ENCODE measurements around the gene MPZL3.
"Not testable (repeated sequence)": the region's sequence is repeated elsewhere in the genome, so short reads cannot be mapped to it uniquely, and the experiment has no call there.

MPZL3 gene

DNA sequence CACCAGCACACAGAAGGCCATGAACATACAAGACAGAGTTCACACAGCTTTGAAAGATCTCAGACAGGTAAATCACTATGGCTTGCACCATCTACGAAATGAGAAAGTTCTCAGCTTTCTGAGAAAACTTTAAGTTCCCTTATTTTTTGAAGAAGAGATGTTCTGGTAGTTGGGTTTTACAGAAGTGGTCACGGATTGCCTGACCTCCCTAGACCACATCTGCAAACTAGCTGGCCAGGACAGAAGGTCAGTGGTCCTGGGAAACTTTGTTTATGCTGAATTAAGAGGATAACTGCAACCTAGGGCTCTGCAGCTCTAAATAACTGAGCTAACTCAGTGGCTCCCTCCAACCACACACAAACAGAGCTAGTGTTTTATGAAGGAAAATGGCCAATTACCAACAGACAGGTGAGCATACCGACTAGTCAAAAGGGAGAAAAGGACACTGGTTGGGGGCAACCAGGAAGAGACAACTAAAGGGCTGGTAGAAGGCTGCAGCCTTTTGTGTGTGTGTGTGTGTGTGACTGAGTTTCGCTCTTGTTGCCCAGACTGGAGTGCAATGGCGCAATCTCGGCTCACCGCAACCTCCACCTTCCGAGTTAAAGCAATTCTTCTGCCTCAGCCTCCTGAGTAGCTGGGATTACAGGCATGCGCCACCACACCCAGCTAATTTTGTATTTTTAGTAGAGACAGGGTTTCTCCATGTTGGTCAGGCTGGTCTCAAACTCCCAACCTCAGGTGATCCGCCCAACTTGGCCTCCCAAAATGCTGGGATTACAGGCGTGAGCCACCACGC lies 67.2 kb downstream of the MPZL3 start:
- DNase-seq (ENCODE audit: insufficient read length, low spot score), result no peak
- no peak for FAIRE-seq
- TF ChIP-seq, protein P1, sequence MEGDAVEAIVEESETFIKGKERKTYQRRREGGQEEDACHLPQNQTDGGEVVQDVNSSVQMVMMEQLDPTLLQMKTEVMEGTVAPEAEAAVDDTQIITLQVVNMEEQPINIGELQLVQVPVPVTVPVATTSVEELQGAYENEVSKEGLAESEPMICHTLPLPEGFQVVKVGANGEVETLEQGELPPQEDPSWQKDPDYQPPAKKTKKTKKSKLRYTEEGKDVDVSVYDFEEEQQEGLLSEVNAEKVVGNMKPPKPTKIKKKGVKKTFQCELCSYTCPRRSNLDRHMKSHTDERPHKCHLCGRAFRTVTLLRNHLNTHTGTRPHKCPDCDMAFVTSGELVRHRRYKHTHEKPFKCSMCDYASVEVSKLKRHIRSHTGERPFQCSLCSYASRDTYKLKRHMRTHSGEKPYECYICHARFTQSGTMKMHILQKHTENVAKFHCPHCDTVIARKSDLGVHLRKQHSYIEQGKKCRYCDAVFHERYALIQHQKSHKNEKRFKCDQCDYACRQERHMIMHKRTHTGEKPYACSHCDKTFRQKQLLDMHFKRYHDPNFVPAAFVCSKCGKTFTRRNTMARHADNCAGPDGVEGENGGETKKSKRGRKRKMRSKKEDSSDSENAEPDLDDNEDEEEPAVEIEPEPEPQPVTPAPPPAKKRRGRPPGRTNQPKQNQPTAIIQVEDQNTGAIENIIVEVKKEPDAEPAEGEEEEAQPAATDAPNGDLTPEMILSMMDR (IDR thresholded peaks at IDR 0.05; ENCODE audit: insufficient read depth, missing control alignments), result no peak

DNA sequence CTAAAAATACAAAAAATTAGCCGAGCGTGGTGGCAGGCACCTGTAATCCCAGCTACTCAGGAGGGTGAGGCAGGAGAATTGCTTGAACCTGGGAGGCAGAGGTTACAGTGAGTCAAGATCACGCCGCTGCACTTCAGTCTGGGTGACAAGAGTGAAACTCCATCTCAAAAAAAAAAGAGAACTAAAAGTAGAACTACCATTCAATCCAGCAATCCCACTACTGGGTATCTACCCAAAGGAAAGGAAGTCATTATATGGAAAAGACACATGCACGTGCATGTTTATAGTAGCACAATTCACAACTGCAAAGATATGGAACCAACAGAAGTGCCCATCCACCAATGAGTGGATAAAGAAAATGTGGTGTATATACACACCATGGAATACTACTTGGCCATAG lies 68.5 kb downstream of the MPZL3 start:
- FAIRE-seq; DNase-seq (ENCODE audit: insufficient read length, low spot score): not testable (repeated sequence)

DNA sequence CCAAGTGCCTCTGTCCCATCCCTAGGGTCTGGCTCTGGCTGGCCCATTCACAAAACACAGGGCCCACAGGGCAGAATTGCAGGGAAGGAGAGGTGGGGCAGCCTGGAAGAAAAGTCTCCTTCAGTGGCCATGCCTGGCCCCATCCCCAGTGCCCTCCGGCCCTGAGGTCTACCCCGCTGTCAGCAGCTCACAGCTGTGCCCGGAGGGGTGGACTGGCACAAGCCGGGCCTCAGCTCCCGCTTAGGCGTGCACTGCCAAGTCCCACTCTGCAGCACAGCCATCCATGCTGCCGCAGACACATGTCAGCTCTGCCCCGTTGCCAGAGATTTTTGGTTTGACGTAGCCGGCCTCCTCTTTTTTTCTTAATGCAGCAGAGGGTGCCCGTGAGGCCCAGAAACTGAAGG lies 71.9 kb downstream of the MPZL3 start:
- FAIRE-seq, result no peak
- TF ChIP-seq, protein P1 (IDR thresholded peaks at IDR 0.05; ENCODE audit: insufficient read depth, missing control alignments), result no peak
- DNase-seq (ENCODE audit: insufficient read length, low spot score), result no peak

DNA sequence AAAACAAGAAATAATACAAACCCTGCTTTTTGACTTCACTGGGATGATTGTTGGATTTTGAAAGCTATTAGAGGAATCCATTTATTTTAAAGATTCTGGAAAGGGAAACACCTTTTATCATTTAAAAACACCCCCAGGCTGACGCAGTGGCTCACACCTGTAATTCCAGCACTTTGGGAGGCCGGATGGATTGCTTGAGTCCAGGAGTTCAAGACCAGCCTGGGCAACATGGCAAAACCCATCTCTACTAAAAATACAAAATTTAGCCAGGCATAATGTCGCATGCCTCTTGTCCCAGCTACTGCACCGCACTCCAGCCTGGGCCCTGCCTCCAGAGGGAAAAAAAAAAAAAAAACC lies 75.4 kb downstream of the MPZL3 start:
- FAIRE-seq, result no peak
- TF ChIP-seq, protein P1 (IDR thresholded peaks at IDR 0.05; ENCODE audit: insufficient read depth, missing control alignments), result no peak

More for the DNA sequence above, 75.4 kb downstream of the MPZL3 start:
- DNase-seq (ENCODE audit: insufficient read length, low spot score), result no peak

Measured in D721Med (cell line).